ENCODE results near the gene XYLT2. TPM values are rescaled to one million over a fixed set of nuclear protein-coding genes. Genes with fewer than 3 reads are reported as not detected.

XYLT2 gene
- total RNA-seq, 1 experiment from 2014 or later = 41.8 TPM

GRCh38 chr17:50371526-50371925, 25.6 kb downstream of the XYLT2 start:
- peaks cover 13% of the 10 kb centered on the region for H3K4me1 ChIP-seq (replicated peaks)
- H3K27me3 ChIP-seq (replicated peaks) = no peaks in the 10 kb centered on the region
- no peak overlapping the region for H3K4me3 ChIP-seq
- no peak for DNase-seq (ENCODE audit: low read depth in 1 of 2, low spot score in 2 of 2)
- no peak overlapping the region for H3K27ac ChIP-seq
- peaks cover 69% of the 10 kb centered on the region for H3K36me3 ChIP-seq
- H3K9me3 ChIP-seq (replicated peaks) = no peaks in the 10 kb centered on the region

GRCh38 chr17:50372222-50372757, 26.4 kb downstream of the XYLT2 start:
- no peak for DNase-seq (ENCODE audit: low read depth in 1 of 2, low spot score in 2 of 2)
- H3K4me3 ChIP-seq = peak overlapping the region; percentile 84
- no peaks in the 10 kb centered on the region for H3K27me3 ChIP-seq (replicated peaks)
- no peaks in the 10 kb centered on the region for H3K9me3 ChIP-seq (replicated peaks)
- peak overlapping the region; percentile 93 for H3K27ac ChIP-seq
- H3K4me1 ChIP-seq (replicated peaks) = peaks cover 13% of the 10 kb centered on the region
- H3K36me3 ChIP-seq = peaks cover 66% of the 10 kb centered on the region

DNA sequence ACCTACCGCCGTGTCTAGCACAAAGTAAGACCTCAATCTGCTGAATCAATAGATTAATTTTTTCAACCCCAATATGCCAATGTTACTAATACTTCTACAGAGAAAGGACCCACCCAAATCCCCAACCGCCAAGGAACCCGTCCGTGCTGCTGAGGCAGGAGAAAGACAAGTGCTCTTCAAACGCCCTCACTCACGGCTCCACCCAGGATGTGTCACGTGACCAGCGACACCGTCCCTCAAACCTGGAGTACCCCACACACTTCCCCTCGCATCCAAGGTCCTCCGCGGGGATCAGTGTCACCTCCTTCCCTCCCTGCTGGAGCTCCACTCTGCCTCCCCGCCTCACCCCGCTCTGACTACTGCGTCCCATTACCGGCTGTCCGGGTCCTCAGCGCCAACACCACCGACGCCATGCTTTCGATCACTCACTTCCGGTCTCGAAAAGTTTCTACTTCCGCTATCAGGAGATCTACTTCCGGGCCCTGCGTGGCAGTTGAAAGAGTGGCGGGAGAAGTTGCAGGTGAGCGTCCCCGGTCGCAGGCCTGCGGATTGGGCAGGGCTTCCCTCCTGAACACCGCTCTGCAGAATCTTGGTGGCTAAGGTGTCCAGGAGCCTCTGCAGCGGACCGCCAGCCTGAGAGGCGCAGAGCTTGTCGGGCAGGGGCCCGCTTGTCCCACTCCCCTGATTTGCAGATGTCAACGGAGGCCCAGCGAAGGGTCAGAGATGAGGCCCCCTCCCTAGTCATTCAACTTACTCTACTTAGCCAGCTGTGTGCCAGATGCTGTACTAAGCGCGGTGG, 27.0 kb downstream of the XYLT2 start, which contains the start of the genes EME1 and MRPL27:
EME1 (plus strand) TSS at position 472 of the 799 bp plus-strand sequence. CDS start 1,980 bp downstream, outside the sequence.
MRPL27 (minus strand) TSS at position 427 of the 799 bp plus-strand sequence; CDS start at position 413, 14 bp downstream.
- peaks cover 15% of the 10 kb centered on the region for H3K4me1 ChIP-seq (replicated peaks)
- DNase-seq (ENCODE audit: low read depth in 1 of 2, low spot score in 2 of 2) = peak; percentile 90 to 99

GRCh38 chr17:50373705-50374104, 27.8 kb downstream of the XYLT2 start:
- DNase-seq (ENCODE audit: low read depth in 1 of 2, low spot score in 2 of 2) = no peak
- no peaks in the 10 kb centered on the region for H3K9me3 ChIP-seq (replicated peaks)
- H3K27ac ChIP-seq = peak overlapping the region; percentile 93
- peaks cover 22% of the 10 kb centered on the region for H3K4me1 ChIP-seq (replicated peaks)
- peaks cover 58% of the 10 kb centered on the region for H3K36me3 ChIP-seq
- peak overlapping the region; percentile 84 for H3K4me3 ChIP-seq
- H3K27me3 ChIP-seq (replicated peaks) = no peaks in the 10 kb centered on the region

More for the DNA sequence above, 27.0 kb downstream of the XYLT2 start, which contains the start of the genes EME1 and MRPL27:
- Histone ChIP-seq H3K27me3 (replicated peaks) (no peaks in the 10 kb centered on the region), H3K36me3 (peaks cover 61% of the 10 kb centered on the region), H3K4me3 (peak within 1 kb of the TSS; percentile 84), H3K27ac (peak within 1 kb of the TSS; percentile 93), H3K9me3 (replicated peaks) (no peaks in the 10 kb centered on the region)

DNA sequence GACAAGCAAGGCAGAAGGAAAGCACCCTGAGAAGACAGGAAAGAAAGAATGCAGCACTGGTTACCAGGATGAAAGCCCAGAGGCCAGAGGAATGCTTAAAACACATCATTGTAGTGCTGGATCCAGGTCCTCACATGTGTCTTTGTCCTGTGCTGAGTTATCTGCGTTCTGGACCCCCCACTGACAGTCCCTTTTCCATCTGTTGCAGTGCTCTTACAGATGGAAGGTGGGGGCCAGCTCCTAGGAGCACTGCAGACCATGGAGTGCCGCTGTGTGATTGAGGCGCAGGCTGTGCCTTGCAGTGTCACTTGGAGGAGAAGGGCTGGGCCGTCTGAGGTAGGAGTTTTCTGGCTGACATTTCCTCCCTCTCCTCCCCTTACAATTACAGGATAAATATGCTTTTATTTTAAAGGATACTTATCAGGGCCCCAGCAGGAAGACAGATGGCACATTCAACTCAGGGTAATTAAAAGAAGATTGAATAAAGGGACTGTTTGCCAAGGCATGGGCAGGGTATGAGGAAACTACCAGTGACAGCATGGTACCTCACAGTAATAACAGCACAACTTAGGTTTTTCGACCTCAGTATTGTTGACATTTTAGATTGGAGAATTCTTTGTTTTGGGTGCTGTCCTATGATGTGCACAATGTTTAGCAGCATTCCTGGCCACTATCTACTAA, 30.1 kb downstream of the XYLT2 start:
- no peaks in the 10 kb centered on the region for H3K9me3 ChIP-seq (replicated peaks)
- no peak overlapping the region for H3K27ac ChIP-seq
- H3K36me3 ChIP-seq = peaks cover 59% of the 10 kb centered on the region
- DNase-seq (ENCODE audit: low read depth in 1 of 2, low spot score in 2 of 2) = no peak
- peaks cover 23% of the 10 kb centered on the region for H3K4me1 ChIP-seq (replicated peaks)
- no peaks in the 10 kb centered on the region for H3K27me3 ChIP-seq (replicated peaks)
- no peak overlapping the region for H3K4me3 ChIP-seq

- Histone ChIP-seq H3K27ac (no peak overlapping the region), H3K4me3 (no peak overlapping the region), H3K36me3 (peaks cover 78% of the 10 kb centered on the region), H3K9me3 (replicated peaks) (no peaks in the 10 kb centered on the region), H3K4me1 (replicated peaks) (peaks cover 10% of the 10 kb centered on the region), H3K27me3 (replicated peaks) (no peaks in the 10 kb centered on the region)
- DNase-seq (ENCODE audit: low read depth in 1 of 2, low spot score in 2 of 2) = no peak
These were observed 33.6 kb downstream of the XYLT2 start for GRCh38 chr17:50379351-50380132.

GRCh38 chr17:50380369-50381259, 34.7 kb downstream of the XYLT2 start:
- Histone ChIP-seq H3K4me3 (no peak overlapping the region), H3K4me1 (replicated peaks) (peaks cover 10% of the 10 kb centered on the region), H3K27ac (no peak overlapping the region), H3K27me3 (replicated peaks) (no peaks in the 10 kb centered on the region), H3K9me3 (replicated peaks) (no peaks in the 10 kb centered on the region), H3K36me3 (peaks cover 81% of the 10 kb centered on the region)
- DNase-seq (ENCODE audit: low read depth in 1 of 2, low spot score in 2 of 2) = peak in 1 of 2 experiments; percentile 28

DNA sequence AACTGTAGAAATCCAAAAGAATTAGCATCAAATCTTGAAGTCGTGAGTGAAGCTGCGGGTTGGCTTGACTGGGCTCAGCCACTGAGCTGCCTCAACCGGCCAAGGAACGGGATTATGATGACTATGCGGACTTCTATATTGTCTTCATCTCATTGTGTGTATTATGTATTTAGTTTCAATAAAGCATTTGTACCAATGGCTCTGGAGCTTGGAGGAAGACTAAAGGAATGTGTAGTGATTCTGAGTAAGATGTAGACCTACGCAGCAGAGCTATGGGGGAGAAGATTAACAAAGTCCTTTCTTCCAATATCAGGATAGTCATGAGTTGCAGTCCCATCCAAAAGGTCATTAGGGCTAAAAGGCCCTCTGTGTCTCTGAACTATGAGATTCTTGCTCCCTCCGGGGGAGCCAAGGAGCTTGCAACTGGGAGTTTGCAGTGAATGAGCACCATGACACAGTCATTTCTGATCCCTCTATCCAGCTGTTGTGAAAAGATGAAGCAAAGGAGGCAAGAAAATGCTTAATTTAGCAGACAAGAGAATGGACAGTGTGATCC, 35.4 kb downstream of the XYLT2 start:
- peaks cover 87% of the 10 kb centered on the region for H3K36me3 ChIP-seq

DNA sequence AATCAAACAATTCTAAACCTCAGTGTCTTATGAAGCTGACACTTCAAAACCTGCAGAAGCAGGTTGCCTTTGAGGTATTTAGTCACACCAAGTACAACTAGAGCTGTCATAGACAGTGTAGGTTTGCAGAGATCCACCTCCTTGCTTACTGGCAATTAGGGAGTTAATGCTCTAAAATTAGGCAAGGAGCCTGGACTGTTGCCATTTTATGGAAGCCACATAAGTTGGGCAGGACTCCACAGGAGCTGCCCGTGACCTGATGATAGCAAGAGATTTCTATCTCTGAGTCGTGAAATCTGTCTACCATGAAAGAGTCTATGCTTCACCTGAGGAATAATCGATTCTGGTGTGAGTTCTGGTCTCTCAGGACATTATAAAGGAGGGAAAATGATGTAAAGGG, 36.0 kb downstream of the XYLT2 start:
- H3K4me1 ChIP-seq (replicated peaks) = peaks cover 10% of the 10 kb centered on the region
- H3K9me3 ChIP-seq (replicated peaks) = no peaks in the 10 kb centered on the region
- no peaks in the 10 kb centered on the region for H3K27me3 ChIP-seq (replicated peaks)
- H3K27ac ChIP-seq = no peak overlapping the region
- no peak overlapping the region for H3K4me3 ChIP-seq
- no peak for DNase-seq (ENCODE audit: low read depth in 1 of 2, low spot score in 2 of 2)
- peaks cover 92% of the 10 kb centered on the region for H3K36me3 ChIP-seq

More for the DNA sequence above, 35.4 kb downstream of the XYLT2 start:
- peaks cover 10% of the 10 kb centered on the region for H3K4me1 ChIP-seq (replicated peaks)
- no peak overlapping the region for H3K27ac ChIP-seq
- H3K27me3 ChIP-seq (replicated peaks) = no peaks in the 10 kb centered on the region
- H3K4me3 ChIP-seq = no peak overlapping the region
- DNase-seq (ENCODE audit: low read depth in 1 of 2, low spot score in 2 of 2) = no peak
- H3K9me3 ChIP-seq (replicated peaks) = no peaks in the 10 kb centered on the region

DNA sequence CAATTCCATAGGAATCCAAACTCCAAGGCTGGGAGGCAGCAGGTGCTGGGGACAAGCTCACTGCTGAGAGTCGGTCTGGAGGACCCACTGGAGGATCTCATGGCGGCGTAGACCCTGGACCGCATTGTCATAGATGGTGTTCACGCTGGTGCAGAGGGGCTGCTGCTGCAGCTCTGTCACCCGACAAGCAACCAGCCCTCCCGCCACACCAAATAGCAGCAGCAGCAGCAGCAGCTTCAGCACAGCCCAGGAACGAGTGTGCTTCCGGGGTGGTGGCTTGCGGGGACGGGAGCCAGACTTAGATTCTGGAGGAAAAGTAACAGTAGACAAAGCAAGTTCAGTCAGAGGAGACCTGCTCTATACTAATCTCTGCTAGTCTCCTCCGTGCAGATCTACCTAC, 37.0 kb downstream of the XYLT2 start:
- Histone ChIP-seq H3K27ac (no peak overlapping the region), H3K36me3 (peaks cover 96% of the 10 kb centered on the region), H3K9me3 (replicated peaks) (no peaks in the 10 kb centered on the region), H3K4me3 (no peak overlapping the region), H3K4me1 (replicated peaks) (peaks cover 9% of the 10 kb centered on the region), H3K27me3 (replicated peaks) (no peaks in the 10 kb centered on the region)
- no peak for DNase-seq (ENCODE audit: low read depth in 1 of 2, low spot score in 2 of 2)

- no peak for DNase-seq (ENCODE audit: low read depth in 1 of 2, low spot score in 2 of 2)
- Histone ChIP-seq H3K4me3 (no peak overlapping the region), H3K27me3 (replicated peaks) (no peaks in the 10 kb centered on the region), H3K4me1 (replicated peaks) (no peaks in the 10 kb centered on the region), H3K36me3 (peaks cover 100% of the 10 kb centered on the region), H3K9me3 (replicated peaks) (no peaks in the 10 kb centered on the region), H3K27ac (no peak overlapping the region)
These were observed 40.6 kb downstream of the XYLT2 start for GRCh38 chr17:50386510-50386909.

- H3K36me3 ChIP-seq = peaks cover 100% of the 10 kb centered on the region
- H3K9me3 ChIP-seq (replicated peaks) = no peaks in the 10 kb centered on the region
- DNase-seq (ENCODE audit: low read depth in 1 of 2, low spot score in 2 of 2) = no peak
These were observed 42.8 kb downstream of the XYLT2 start for GRCh38 chr17:50388728-50389127.

More at GRCh38 chr17:50388728-50389127, 42.8 kb downstream of the XYLT2 start:
- Histone ChIP-seq H3K27ac (no peak overlapping the region), H3K4me3 (no peak overlapping the region), H3K4me1 (replicated peaks) (no peaks in the 10 kb centered on the region), H3K27me3 (replicated peaks) (no peaks in the 10 kb centered on the region)
